GM10266 (cell line): Measurements from ENCODE around the gene CCDC50.

ENCODE experiments used
- DNase-seq: peaks from one replicate; pipeline ENCODE4 v3.0.0; 2012; ENCODE audit errors: extremely low spot score
- TF ChIP-seq, protein P1 (sequence below): IDR thresholded peaks from 2 replicates; pipeline ENCODE4 v1.5.1; 2012; ENCODE audit warnings: mild to moderate bottlenecking, low read depth; ENCODE audit not compliant: control insufficient read depth, insufficient read depth; ENCODE audit errors: missing control alignments

The CCDC50 gene, protein sequence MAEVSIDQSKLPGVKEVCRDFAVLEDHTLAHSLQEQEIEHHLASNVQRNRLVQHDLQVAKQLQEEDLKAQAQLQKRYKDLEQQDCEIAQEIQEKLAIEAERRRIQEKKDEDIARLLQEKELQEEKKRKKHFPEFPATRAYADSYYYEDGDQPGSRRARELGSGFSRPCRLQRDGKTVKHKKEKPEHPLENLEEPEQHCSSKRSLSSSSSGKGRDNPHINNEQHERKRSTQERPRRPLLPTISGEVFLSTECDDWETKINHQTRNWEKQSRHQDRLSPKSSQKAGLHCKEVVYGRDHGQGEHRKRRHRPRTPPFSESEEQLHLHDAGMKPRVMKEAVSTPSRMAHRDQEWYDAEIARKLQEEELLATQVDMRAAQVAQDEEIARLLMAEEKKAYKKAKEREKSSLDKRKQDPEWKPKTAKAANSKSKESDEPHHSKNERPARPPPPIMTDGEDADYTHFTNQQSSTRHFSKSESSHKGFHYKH

DNA sequence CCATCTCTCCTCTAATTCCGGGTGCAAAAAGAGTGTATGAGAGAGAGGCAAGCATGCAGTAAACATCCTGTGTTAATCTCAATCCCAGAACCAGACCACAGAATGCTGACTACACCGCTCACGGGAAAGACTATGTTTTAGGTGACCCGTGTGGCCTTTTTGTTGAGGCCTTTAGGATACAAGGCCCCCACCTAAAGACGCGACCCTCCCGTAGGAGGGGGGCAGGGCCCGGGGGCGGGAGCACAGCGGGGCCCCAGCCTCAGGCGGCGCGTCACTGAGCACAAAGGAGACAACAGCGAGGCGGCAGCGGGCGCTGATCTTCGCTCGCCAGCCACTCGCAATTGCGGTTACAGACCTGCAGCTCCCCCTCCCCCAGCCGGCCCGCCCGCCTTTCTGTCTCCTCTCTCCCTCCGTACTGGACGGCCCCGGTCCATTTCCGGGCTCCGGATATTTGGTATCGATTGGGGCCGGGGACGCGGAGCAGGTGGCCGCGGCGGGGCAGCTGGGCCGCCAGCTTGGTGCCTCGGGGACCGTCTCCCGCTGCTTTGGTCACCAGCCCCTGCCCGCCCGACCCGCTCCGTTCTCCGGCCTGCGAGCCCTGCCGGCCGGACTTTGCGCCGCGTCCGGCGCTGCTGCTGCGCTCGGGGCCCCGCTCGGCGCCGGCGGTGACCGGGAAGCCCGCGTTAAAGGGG is at the start of gene CCDC50:
Gene CCDC50, plus strand, starts transcription at position 433 of the 692 bp plus-strand sequence. CDS start 281 bp downstream, outside the sequence.
- DNase-seq = peak; percentile 93

GRCh38 chr3:191280111-191280510 is 49.1 kb upstream of the CCDC50 start:
- DNase-seq = no peak
- TF ChIP-seq, protein P1, sequence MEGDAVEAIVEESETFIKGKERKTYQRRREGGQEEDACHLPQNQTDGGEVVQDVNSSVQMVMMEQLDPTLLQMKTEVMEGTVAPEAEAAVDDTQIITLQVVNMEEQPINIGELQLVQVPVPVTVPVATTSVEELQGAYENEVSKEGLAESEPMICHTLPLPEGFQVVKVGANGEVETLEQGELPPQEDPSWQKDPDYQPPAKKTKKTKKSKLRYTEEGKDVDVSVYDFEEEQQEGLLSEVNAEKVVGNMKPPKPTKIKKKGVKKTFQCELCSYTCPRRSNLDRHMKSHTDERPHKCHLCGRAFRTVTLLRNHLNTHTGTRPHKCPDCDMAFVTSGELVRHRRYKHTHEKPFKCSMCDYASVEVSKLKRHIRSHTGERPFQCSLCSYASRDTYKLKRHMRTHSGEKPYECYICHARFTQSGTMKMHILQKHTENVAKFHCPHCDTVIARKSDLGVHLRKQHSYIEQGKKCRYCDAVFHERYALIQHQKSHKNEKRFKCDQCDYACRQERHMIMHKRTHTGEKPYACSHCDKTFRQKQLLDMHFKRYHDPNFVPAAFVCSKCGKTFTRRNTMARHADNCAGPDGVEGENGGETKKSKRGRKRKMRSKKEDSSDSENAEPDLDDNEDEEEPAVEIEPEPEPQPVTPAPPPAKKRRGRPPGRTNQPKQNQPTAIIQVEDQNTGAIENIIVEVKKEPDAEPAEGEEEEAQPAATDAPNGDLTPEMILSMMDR = no peak

More for the DNA sequence above, at the start of gene CCDC50:
- TF ChIP-seq, protein P1 = no peak

GRCh38 chr3:191280882-191281281 is 48.3 kb upstream of the CCDC50 start:
- TF ChIP-seq, protein P1 = no peak
- DNase-seq = no peak

- TF ChIP-seq, protein P1 = no peak
- DNase-seq = no peak
Observed at GRCh38 chr3:191282251-191283185, 46.7 kb upstream of the CCDC50 start.

DNA sequence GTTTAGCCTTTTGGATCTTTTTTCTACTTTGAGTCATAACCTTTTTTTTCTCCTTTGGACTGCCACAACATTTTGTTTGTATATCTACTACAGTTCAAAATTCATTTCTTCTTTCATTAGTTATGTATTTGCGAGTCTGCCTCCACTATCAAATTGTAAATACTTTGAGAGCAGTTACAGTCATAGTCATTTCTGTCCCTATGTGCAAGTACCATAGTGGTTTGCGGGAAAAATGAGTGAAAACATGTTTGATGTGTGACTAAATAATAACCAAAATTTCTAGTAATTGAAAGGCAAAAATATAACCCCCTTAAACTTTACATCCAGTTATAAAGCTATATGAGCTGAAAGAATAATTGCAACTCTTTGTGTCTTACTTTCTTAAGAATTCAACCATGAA is 45.8 kb upstream of the CCDC50 start:
- no peak for DNase-seq
- TF ChIP-seq, protein P1 = no peak

DNA sequence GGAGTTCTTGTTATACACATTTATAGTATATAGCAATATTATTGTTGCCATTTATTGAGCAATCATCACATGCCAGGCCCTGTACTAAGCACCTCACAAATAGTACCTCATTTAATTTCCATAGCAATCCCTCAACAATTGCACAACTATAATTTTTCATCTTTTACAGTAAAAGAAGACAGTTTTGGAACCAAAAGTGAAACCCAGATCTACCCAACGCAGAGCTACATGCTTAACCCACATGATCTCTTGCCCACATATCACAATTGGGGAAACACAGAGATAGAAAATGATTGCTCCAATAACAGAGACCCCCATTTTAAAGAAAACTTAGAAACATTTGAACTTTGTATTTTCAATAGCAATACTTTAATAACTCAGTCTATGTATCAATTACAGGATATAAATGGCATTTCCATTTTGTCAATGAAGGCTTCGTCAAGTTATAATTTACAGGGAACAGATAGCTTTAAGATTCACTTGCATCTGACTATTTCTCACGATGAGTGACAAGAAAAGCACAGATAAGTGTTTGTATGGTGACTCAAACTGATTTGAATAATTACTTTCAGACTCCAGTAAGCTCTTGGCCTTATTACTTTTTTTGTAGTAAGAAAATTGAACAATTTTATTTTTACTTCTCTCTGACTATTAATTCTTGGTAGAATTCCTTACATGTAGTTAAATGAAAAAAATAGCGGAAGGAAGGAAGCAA is 38.7 kb upstream of the CCDC50 start:
- DNase-seq = peak; percentile 44
- TF ChIP-seq, protein P1 = no peak
